ENCODE measurements around the gene ASTN2. TPM values are rescaled to one million over a fixed set of nuclear protein-coding genes. Genes with fewer than 3 reads are reported as not detected.

ASTN2 gene
- total and polyA plus RNA-seq, 2 donors (not counting 3 experiments of a cell fraction or from before 2014, with no cell fraction given) = 1.0 to 1.9 TPM

- intact Hi-C loops (cut with micrococcal nuclease) = no loop called here
- no peaks in the 10 kb centered on the region for H3K9me1 ChIP-seq (replicated peaks; ENCODE audit: control insufficient read depth, extremely low read depth, insufficient read depth, low read length)
- no peak overlapping the region for H3K9ac ChIP-seq (replicated peaks; ENCODE audit: extremely low read depth, insufficient read depth, low read length)
- H3K4me1 ChIP-seq (ENCODE audit: control insufficient read depth, extremely low read depth, insufficient read depth, low read length) = no peaks in the 10 kb centered on the region
- dilution Hi-C loops (cut with MboI; ENCODE audit: extremely low pct_ligation_motif_present, low sequenced_read_pairs) = no loop called here
- no peak for DNase-seq (ENCODE audit: low read depth, low spot score)
- FAIRE-seq = no peak
- ChIA-PET POLR2A (no interaction called here), CTCF (no interaction called here)
- no peak overlapping the region for H3K4me2 ChIP-seq (ENCODE audit: insufficient read depth, low read length)
- no peak for TF ChIP-seq MYC (IDR thresholded peaks at IDR 0.05; ENCODE audit: low read depth, low read length)
- no peak for TF ChIP-seq MAX (IDR thresholded peaks at IDR 0.05; ENCODE audit: insufficient read depth, insufficient read length)
- TF ChIP-seq JUN (IDR thresholded peaks at IDR 0.05; ENCODE audit: borderline replicate concordance, insufficient read depth, insufficient read length, low read depth) = no peak
- no peak for TF ChIP-seq EZH2 (IDR thresholded peaks at IDR 0.05; ENCODE audit: borderline replicate concordance, low read depth, low read length, severe bottlenecking)
- no peak for TF ChIP-seq FOS (IDR thresholded peaks at IDR 0.05; ENCODE audit: borderline replicate concordance, insufficient read depth, low read length)
- TF ChIP-seq CTCF (IDR thresholded peaks at IDR 0.05; ENCODE audit: extremely low read depth in 1 of 2, insufficient read depth in 1 of 2, low read depth in 1 of 2, low read length in 2 of 2) = no peak
- no peak for TF ChIP-seq POLR2A (IDR thresholded peaks at IDR 0.05; ENCODE audit: low read depth, low read length)
- TF ChIP-seq POLR2AphosphoS5 (IDR thresholded peaks at IDR 0.05; ENCODE audit: insufficient read depth, low read depth, low read length) = no peak
- no peak for TF ChIP-seq GATA2 (IDR thresholded peaks at IDR 0.05; ENCODE audit: insufficient read depth, insufficient read length, low read depth, low read length)
- BruUV-seq (replicated peaks) = no TSS peak
- peaks cover 3% of the 10 kb centered on the region for H3K9me3 ChIP-seq (replicated peaks; ENCODE audit: control insufficient read depth, insufficient read depth, low read length)
- H3K27ac ChIP-seq (ENCODE audit: insufficient read depth, low read depth, low read length) = no peak overlapping the region
- no peak overlapping the region for H3K4me3 ChIP-seq (replicated peaks in 1 of 3; ENCODE audit: insufficient read depth in 1 of 3, low read depth in 1 of 3, low read length in 3 of 3)
- H3K79me2 ChIP-seq (ENCODE audit: control insufficient read depth, insufficient read depth, low read length) = no peaks in the 10 kb centered on the region
- H2AFZ ChIP-seq (ENCODE audit: low read depth, low read length) = no peak overlapping the region
- no peaks in the 10 kb centered on the region for H3K27me3 ChIP-seq (ENCODE audit: control insufficient read depth in 2 of 2, insufficient read depth in 2 of 2, low read length in 2 of 2)
- no peaks in the 10 kb centered on the region for H3K36me3 ChIP-seq (ENCODE audit: control insufficient read depth in 2 of 2, extremely low read depth in 1 of 2, insufficient read depth in 2 of 2, low read length in 2 of 2)
- H4K20me1 ChIP-seq (replicated peaks; ENCODE audit: control insufficient read depth, extremely low read depth, insufficient read depth, low read length) = no peaks in the 10 kb centered on the region
Measured at GRCh38 chr9:116868201-116868600, 546.7 kb downstream of the ASTN2 start.

Data from endothelial cell of umbilical vein (primary cell).